NT2/D1 (cell line): ENCODE measurements around the gene DNM3.

ENCODE experiments used
- SUZ12 ChIP-seq: IDR thresholded peaks from 2 replicates; pipeline ENCODE4 v1.6.1; 2011; ENCODE audit not compliant: insufficient read length, insufficient read depth; ENCODE audit errors: extremely low read depth
- YY1 ChIP-seq: IDR thresholded peaks from 2 replicates; pipeline ENCODE4 v1.6.1; 2011; ENCODE audit not compliant: insufficient read length, insufficient read depth

GRCh38 chr1:172373864-172374263 lies 532.6 kb downstream of the DNM3 start:
- TF ChIP-seq SUZ12 (no peak), YY1 (no peak)
